OCI-LY3 (cell line): ENCODE data around the gene CAMTA1.

Source experiments
- H2AFZ ChIP-seq: fragments of 200-600, 300-600 bp; shearing (Covaris generic); 2 replicates; pipeline ENCODE4 v1.6.0; 2014; ENCODE audit warnings: antibody characterized with exemption, low read depth, low read length
- H3K27ac ChIP-seq: fragments of 200-600, 300-600 bp; sonication (generic); 2 replicates; pipeline ENCODE4 v1.5.1; 2014; ENCODE audit warnings: mild to moderate bottlenecking, low read length, moderate library complexity, mixed read lengths
- H3K27me3 ChIP-seq: fragments of 200-600, 300-600 bp; sonication (generic); 2 replicates; pipeline ENCODE4 v1.6.1; 2014; ENCODE audit warnings: low read depth, low read length, mixed read lengths
- H3K36me3 ChIP-seq: fragments of 200-600, 300-600 bp; sonication (generic); replicated peaks from 2 replicates; pipeline ENCODE3; 2014; ENCODE audit warnings: low read depth, low read length, mixed read lengths
- H3K4me1 ChIP-seq: fragments of 300-600, 200-600 bp; sonication (generic); 2 replicates; pipeline ENCODE4 v1.6.1; 2014; ENCODE audit warnings: low read length, mixed read lengths
- H3K4me2 ChIP-seq: fragments of 200-600, 300-600 bp; sonication (generic); 2 replicates; pipeline ENCODE4 v1.6.1; 2014; ENCODE audit warnings: low read length, mixed read lengths
- H3K4me3 ChIP-seq: fragments of 300-600, 200-600 bp; sonication (generic); 2 replicates; pipeline ENCODE4 v1.5.1; 2014; ENCODE audit warnings: antibody characterized with exemption, mild to moderate bottlenecking, low read length, moderate library complexity
- H3K79me2 ChIP-seq: fragments of 300-600, 200-600 bp; shearing (Covaris generic); 2 replicates; pipeline ENCODE4 v1.6.1; 2014; ENCODE audit warnings: mild to moderate bottlenecking, low read length, mixed read lengths
- H3K9ac ChIP-seq: fragments of 300-600, 200-600 bp; shearing (Covaris generic); 2 replicates; pipeline ENCODE4 v1.6.0; 2014; ENCODE audit warnings: mild to moderate bottlenecking, low read length, moderate library complexity
- H3K9me3 ChIP-seq: fragments of 200-600, 300-600 bp; shearing (Covaris generic); 2 replicates; pipeline ENCODE4 v1.6.1; 2014; ENCODE audit warnings: low read length, mixed read lengths; ENCODE audit not compliant: insufficient read depth
- H4K20me1 ChIP-seq: fragments of 200-600, 300-600 bp; sonication (generic); 2 replicates; pipeline ENCODE4 v1.6.1; 2016; ENCODE audit warnings: low read length, mixed read lengths; ENCODE audit not compliant: insufficient read depth
- CTCF ChIP-seq: fragments of 200-600, 300-600 bp; sonication (generic); IDR thresholded peaks from 2 replicates; pipeline ENCODE4 v1.5.1; 2014; ENCODE audit warnings: antibody characterized with exemption, low read length, low read depth
- EZH2phosphoT487 ChIP-seq: fragments of 200-600 bp; shearing (Covaris generic); IDR thresholded peaks from 2 replicates; pipeline ENCODE4 v1.6.1; 2018; ENCODE audit warnings: antibody characterized with exemption, mixed run types, low read depth

Gene CAMTA1

DNA sequence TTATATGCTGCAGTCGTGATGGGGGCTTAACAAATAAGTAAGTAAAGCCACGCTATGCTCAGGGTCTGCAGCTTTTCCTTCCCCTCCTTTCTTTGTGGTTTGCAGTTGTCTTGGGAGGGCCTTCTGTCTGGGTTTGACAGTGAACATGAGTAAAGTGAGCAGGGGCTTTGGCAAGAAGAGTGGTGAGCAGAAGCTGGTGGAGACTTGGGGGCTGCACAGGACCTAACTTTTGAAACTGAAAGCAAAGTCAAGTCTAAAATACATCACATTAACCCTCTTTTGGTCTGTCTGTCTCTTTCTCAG is 617.2 kb downstream of the CAMTA1 start:
- Histone ChIP-seq H4K20me1 (no peaks in the 10 kb centered on the region), H3K4me3 (peak overlapping the region; percentile 74), H3K27ac (peak overlapping the region; percentile 87), H3K4me1 (peaks cover 67% of the 10 kb centered on the region), H3K9me3 (peaks cover 6% of the 10 kb centered on the region; the same call in 1 of the 2 replicates), H3K36me3 (peaks cover 3% of the 10 kb centered on the region), H3K79me2 (no peaks in the 10 kb centered on the region), H3K9ac (peak overlapping the region; percentile 65; the same call in 1 of the 2 replicates), H3K4me2 (peak overlapping the region; percentile 86), H2AFZ (no peak overlapping the region), H3K27me3 (no peaks in the 10 kb centered on the region)
- no peak for TF ChIP-seq CTCF
- no peak for TF ChIP-seq EZH2phosphoT487

GRCh38 chr1:7403265-7404045 is 618.2 kb downstream of the CAMTA1 start:
- no peaks in the 10 kb centered on the region for H3K79me2 ChIP-seq
- peak overlapping the region; percentile 86 for H3K4me2 ChIP-seq
- no peaks in the 10 kb centered on the region for H4K20me1 ChIP-seq
- H3K9me3 ChIP-seq = peaks cover 6% of the 10 kb centered on the region; the same call in 1 of the 2 replicates
- H3K4me3 ChIP-seq = peak overlapping the region; percentile 74
- H3K36me3 ChIP-seq = peaks cover 3% of the 10 kb centered on the region
- no peak overlapping the region for H2AFZ ChIP-seq
- peaks cover 77% of the 10 kb centered on the region for H3K4me1 ChIP-seq
- H3K27ac ChIP-seq = peak overlapping the region; percentile 87
- peak overlapping the region; percentile 65 for H3K9ac ChIP-seq
- TF ChIP-seq CTCF = peak; percentile 25; the same call in 1 of the 2 replicates
- no peak for TF ChIP-seq EZH2phosphoT487
- no peaks in the 10 kb centered on the region for H3K27me3 ChIP-seq

- Histone ChIP-seq H3K9ac (peak overlapping the region; percentile 65), H3K36me3 (peaks cover 3% of the 10 kb centered on the region), H3K27me3 (no peaks in the 10 kb centered on the region), H4K20me1 (no peaks in the 10 kb centered on the region), H3K79me2 (no peaks in the 10 kb centered on the region), H3K4me3 (peak overlapping the region; percentile 74), H3K4me1 (peaks cover 78% of the 10 kb centered on the region), H3K4me2 (peak overlapping the region; percentile 86), H3K27ac (peak overlapping the region; percentile 87), H3K9me3 (peaks cover 6% of the 10 kb centered on the region; the same call in 1 of the 2 replicates), H2AFZ (no peak overlapping the region)
- no peak for TF ChIP-seq CTCF
- no peak for TF ChIP-seq EZH2phosphoT487
These were observed 618.9 kb downstream of the CAMTA1 start for GRCh38 chr1:7404046-7404742.

DNA sequence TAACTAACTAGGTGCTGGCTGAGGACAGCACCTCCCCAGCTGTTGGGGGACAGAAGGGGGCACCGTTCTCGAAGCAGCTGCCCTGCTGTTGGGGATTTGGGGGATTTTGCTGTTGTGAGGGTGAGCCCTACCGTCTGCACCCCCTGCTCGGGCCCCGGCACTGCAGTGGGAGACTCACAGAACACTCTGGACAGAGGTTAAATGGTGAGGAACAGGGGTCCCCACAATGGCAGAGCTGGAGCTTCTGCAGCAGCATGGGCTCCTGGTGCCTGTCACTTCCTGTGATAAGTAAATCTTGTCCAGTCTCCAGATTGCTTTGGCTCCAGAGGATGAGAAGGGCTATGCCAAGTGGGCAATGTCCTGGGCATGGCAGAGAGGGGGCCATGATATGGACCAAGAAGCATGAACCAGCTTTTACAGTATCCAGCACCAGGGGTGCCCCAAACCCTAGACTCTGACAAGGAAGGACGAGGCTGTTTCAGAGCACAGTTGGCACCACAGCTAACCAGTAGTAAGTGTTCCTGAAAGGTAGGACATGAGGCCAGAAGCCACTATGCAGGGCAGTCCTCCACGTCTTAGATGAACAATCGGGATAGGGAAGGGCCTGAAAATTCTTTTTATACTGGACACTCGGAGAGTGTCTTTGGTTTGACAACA is 620.7 kb downstream of the CAMTA1 start:
- Histone ChIP-seq H3K4me3 (no peak overlapping the region), H3K27ac (peak overlapping the region; percentile 87), H3K79me2 (no peaks in the 10 kb centered on the region), H3K4me2 (peak overlapping the region; percentile 77), H2AFZ (no peak overlapping the region), H3K9me3 (no peaks in the 10 kb centered on the region), H3K36me3 (no peaks in the 10 kb centered on the region), H4K20me1 (no peaks in the 10 kb centered on the region), H3K9ac (peak overlapping the region; percentile 53), H3K4me1 (peaks cover 76% of the 10 kb centered on the region), H3K27me3 (no peaks in the 10 kb centered on the region)
- TF ChIP-seq EZH2phosphoT487 (no peak), CTCF (no peak)
